GM12891 (cell line): Measurements from ENCODE around the gene BTNL3.

Experiments used
- DNase-seq: peaks from one replicate; pipeline ENCODE4 v3.0.0; 2011; ENCODE audit warnings: low spot score; ENCODE audit not compliant: insufficient read length
- FAIRE-seq: peaks from 2 replicates; lab custom pipeline; 2011; peaks lifted over from hg19 to GRCh38; lab: Jason Lieb, UNC
- PAX5 ChIP-seq: IDR thresholded peaks from 2 replicates; pipeline ENCODE4 v1.6.1; 2011; ENCODE audit warnings: low read length, moderate library complexity, mild to moderate bottlenecking; ENCODE audit not compliant: insufficient read depth, severe bottlenecking
- POLR2A ChIP-seq: IDR thresholded peaks from 2 replicates; pipeline ENCODE4 v1.6.1; 2011; ENCODE audit warnings: low read depth, low read length, control low read depth
- POLR2AphosphoS5 ChIP-seq: IDR thresholded peaks from 2 replicates; pipeline ENCODE4 v1.6.1; 2011; ENCODE audit warnings: low read depth, low read length, control low read depth
- POU2F2 ChIP-seq: IDR thresholded peaks from 2 replicates; pipeline ENCODE4 v1.6.1; 2011; ENCODE audit warnings: low read depth, mild to moderate bottlenecking, control low read depth, low read length, moderate library complexity
- SPI1 ChIP-seq: IDR thresholded peaks from 2 replicates; pipeline ENCODE4 v1.6.1; 2011; ENCODE audit warnings: low read depth, low read length, control low read depth
- TAF1 ChIP-seq: IDR thresholded peaks from 2 replicates; pipeline ENCODE4 v1.6.1; 2011; ENCODE audit warnings: low read depth, low read length, control low read depth

The BTNL3 gene

DNA sequence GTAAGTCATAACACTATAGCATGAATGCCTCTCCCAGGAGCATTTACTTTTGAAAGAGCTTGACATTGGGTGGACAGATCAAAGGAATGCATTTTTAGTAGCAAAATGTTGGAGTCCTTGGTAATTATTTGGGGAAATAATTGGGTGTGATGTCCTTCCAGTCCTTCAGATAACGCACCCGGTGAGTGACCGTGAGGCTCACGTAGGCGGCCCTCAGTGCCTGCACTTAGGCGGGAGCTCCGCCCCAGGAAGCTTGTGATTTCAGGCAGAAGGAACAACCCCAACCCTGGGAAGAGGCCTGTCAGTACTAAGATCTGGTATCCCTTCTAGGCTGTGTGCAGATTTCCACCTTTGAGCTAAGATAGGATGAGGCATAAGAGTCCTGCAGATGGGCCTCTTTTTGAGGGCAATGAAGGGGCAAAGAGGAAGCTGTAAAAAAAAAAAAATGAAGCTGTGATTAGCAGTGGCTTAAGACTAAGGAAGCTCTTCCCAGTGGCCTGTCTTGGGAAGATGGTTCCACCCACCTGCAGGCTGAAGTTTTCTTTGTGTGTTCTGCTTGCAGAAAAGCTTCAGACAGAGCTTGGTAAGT, 66.3 kb downstream of the BTNL3 start:
- TF ChIP-seq POU2F2, result no peak
- no peak for TF ChIP-seq TAF1
- no peak for TF ChIP-seq POLR2AphosphoS5
- no peak for TF ChIP-seq PAX5
- no peak for TF ChIP-seq POLR2A
- no peak for TF ChIP-seq SPI1
- DNase-seq (no peak), FAIRE-seq (no peak)
